ENCODE measurements around the gene CCDC121. TPM values are rescaled to one million over a fixed set of nuclear protein-coding genes. Genes with fewer than 3 reads are reported as not detected.
"Not testable (repeated sequence)": the region's sequence is repeated elsewhere in the genome, so short reads cannot be mapped to it uniquely, and the experiment has no call there.

CCDC121 gene
- total RNA-seq, 1 experiment from 2014 or later, result 2.4 TPM

GRCh38 chr2:27622921-27623384 is 5.9 kb downstream of the CCDC121 start:
- H3K36me3 ChIP-seq, result peaks cover 59% of the 10 kb centered on the region
- H3K9me3 ChIP-seq (replicated peaks), result no peaks in the 10 kb centered on the region
- peak overlapping the region; percentile 47 for H3K27ac ChIP-seq
- H3K27me3 ChIP-seq (replicated peaks), result no peaks in the 10 kb centered on the region
- peak; percentile 76 to 88 for DNase-seq (ENCODE audit: low read depth in 1 of 2, low spot score in 2 of 2)
- H3K4me3 ChIP-seq, result no peak overlapping the region
- H3K4me1 ChIP-seq (replicated peaks), result peaks cover 43% of the 10 kb centered on the region

GRCh38 chr2:27621524-27621923 is 7.3 kb downstream of the CCDC121 start:
- H3K36me3 ChIP-seq, result peaks cover 73% of the 10 kb centered on the region
- DNase-seq (ENCODE audit: low read depth in 1 of 2, low spot score in 2 of 2), result no peak
- H3K4me1 ChIP-seq (replicated peaks), result peaks cover 29% of the 10 kb centered on the region
- no peaks in the 10 kb centered on the region for H3K27me3 ChIP-seq (replicated peaks)
- H3K27ac ChIP-seq, result peak overlapping the region; percentile 47; the same call in 1 of the 2 replicates
- no peak overlapping the region for H3K4me3 ChIP-seq
- no peaks in the 10 kb centered on the region for H3K9me3 ChIP-seq (replicated peaks)

- no peak for DNase-seq (ENCODE audit: low read depth in 1 of 2, low spot score in 2 of 2)
- H3K36me3 ChIP-seq, result peaks cover 80% of the 10 kb centered on the region
- H3K9me3 ChIP-seq (replicated peaks), result no peaks in the 10 kb centered on the region
- H3K4me1 ChIP-seq (replicated peaks), result no peaks in the 10 kb centered on the region
- H3K4me3 ChIP-seq, result no peak overlapping the region
- no peak overlapping the region for H3K27ac ChIP-seq
- H3K27me3 ChIP-seq (replicated peaks), result no peaks in the 10 kb centered on the region
Observed at GRCh38 chr2:27615316-27615715, 13.5 kb downstream of the CCDC121 start.

- Histone ChIP-seq H3K27me3 (replicated peaks) (no peaks in the 10 kb centered on the region), H3K4me1 (replicated peaks) (no peaks in the 10 kb centered on the region), H3K4me3 (no peak overlapping the region), H3K27ac (no peak overlapping the region), H3K36me3 (peaks cover 78% of the 10 kb centered on the region), H3K9me3 (replicated peaks) (no peaks in the 10 kb centered on the region)
- no peak for DNase-seq (ENCODE audit: low read depth in 1 of 2, low spot score in 2 of 2)
Observed at GRCh38 chr2:27613985-27614384, 14.8 kb downstream of the CCDC121 start.

- Histone ChIP-seq H3K36me3 (peaks cover 78% of the 10 kb centered on the region), H3K27me3 (replicated peaks) (no peaks in the 10 kb centered on the region), H3K9me3 (replicated peaks) (no peaks in the 10 kb centered on the region), H3K4me1 (replicated peaks) (no peaks in the 10 kb centered on the region), H3K27ac (no peak overlapping the region), H3K4me3 (no peak overlapping the region)
- DNase-seq (ENCODE audit: low read depth in 1 of 2, low spot score in 2 of 2), result no peak
Observed at GRCh38 chr2:27606611-27607010, 22.2 kb downstream of the CCDC121 start.

GRCh38 chr2:27596627-27597026 is 32.2 kb downstream of the CCDC121 start:
- H3K27ac ChIP-seq, result no peak overlapping the region
- no peak for DNase-seq (ENCODE audit: low read depth in 1 of 2, low spot score in 2 of 2)
- peaks cover 5% of the 10 kb centered on the region; the same call in 1 of the 2 replicates for H3K9me3 ChIP-seq (replicated peaks)
- peaks cover 43% of the 10 kb centered on the region for H3K36me3 ChIP-seq
- H3K4me1 ChIP-seq (replicated peaks), result peaks cover 16% of the 10 kb centered on the region
- no peak overlapping the region for H3K4me3 ChIP-seq
- H3K27me3 ChIP-seq (replicated peaks), result no peaks in the 10 kb centered on the region

GRCh38 chr2:27595412-27595811 is 33.4 kb downstream of the CCDC121 start:
- not testable (repeated sequence) for DNase-seq (ENCODE audit: low read depth in 1 of 2, low spot score in 2 of 2); H3K9me3 ChIP-seq (replicated peaks); H3K27ac ChIP-seq; H3K27me3 ChIP-seq (replicated peaks); H3K4me3 ChIP-seq
- H3K4me1 ChIP-seq (replicated peaks), result peaks cover 16% of the 10 kb centered on the region
- peaks cover 31% of the 10 kb centered on the region for H3K36me3 ChIP-seq

- H3K4me3 ChIP-seq; H3K27me3 ChIP-seq (replicated peaks); H3K27ac ChIP-seq; DNase-seq (ENCODE audit: low read depth in 1 of 2, low spot score in 2 of 2); H3K9me3 ChIP-seq (replicated peaks): not testable (repeated sequence)
- Histone ChIP-seq H3K4me1 (replicated peaks) (peaks cover 16% of the 10 kb centered on the region), H3K36me3 (peaks cover 18% of the 10 kb centered on the region)
Observed at GRCh38 chr2:27594020-27594703, 34.6 kb downstream of the CCDC121 start.

GRCh38 chr2:27593240-27593639 is 35.6 kb downstream of the CCDC121 start:
- Histone ChIP-seq H3K36me3 (0 out of 2 replicates have a peak, but pooled peaks cover 11% of the 10 kb centered on the region), H3K4me3 (no peak overlapping the region), H3K9me3 (replicated peaks) (peaks cover 5% of the 10 kb centered on the region), H3K27ac (no peak overlapping the region), H3K4me1 (replicated peaks) (peaks cover 16% of the 10 kb centered on the region), H3K27me3 (replicated peaks) (no peaks in the 10 kb centered on the region)
- no peak for DNase-seq (ENCODE audit: low read depth in 1 of 2, low spot score in 2 of 2)

GRCh38 chr2:27591745-27592144 is 37.1 kb downstream of the CCDC121 start:
- H3K27ac ChIP-seq, result no peak overlapping the region
- no peak for DNase-seq (ENCODE audit: low read depth in 1 of 2, low spot score in 2 of 2)
- H3K36me3 ChIP-seq, result 0 out of 2 replicates have a peak, but pooled peaks cover 9% of the 10 kb centered on the region
- peaks cover 16% of the 10 kb centered on the region for H3K4me1 ChIP-seq (replicated peaks)
- H3K27me3 ChIP-seq (replicated peaks), result no peaks in the 10 kb centered on the region
- H3K4me3 ChIP-seq, result no peak overlapping the region
- H3K9me3 ChIP-seq (replicated peaks), result peaks cover 5% of the 10 kb centered on the region

- H3K36me3 ChIP-seq, result peaks cover 10% of the 10 kb centered on the region; the same call in 1 of the 2 replicates
- no peaks in the 10 kb centered on the region for H3K27me3 ChIP-seq (replicated peaks)
- no peak overlapping the region for H3K4me3 ChIP-seq
- peaks cover 20% of the 10 kb centered on the region for H3K4me1 ChIP-seq (replicated peaks)
- no peaks in the 10 kb centered on the region; the same call in 1 of the 2 replicates for H3K9me3 ChIP-seq (replicated peaks)
- no peak for DNase-seq (ENCODE audit: low read depth in 1 of 2, low spot score in 2 of 2)
- H3K27ac ChIP-seq, result no peak overlapping the region
Observed at GRCh38 chr2:27588308-27588707, 40.5 kb downstream of the CCDC121 start.

- Histone ChIP-seq H3K36me3 (peaks cover 10% of the 10 kb centered on the region; the same call in 1 of the 2 replicates), H3K9me3 (replicated peaks) (peaks cover 2% of the 10 kb centered on the region; the same call in 1 of the 2 replicates), H3K4me1 (replicated peaks) (peaks cover 26% of the 10 kb centered on the region), H3K27ac (no peak overlapping the region), H3K27me3 (replicated peaks) (no peaks in the 10 kb centered on the region), H3K4me3 (no peak overlapping the region)
- DNase-seq (ENCODE audit: low read depth in 1 of 2, low spot score in 2 of 2), result no peak
Observed at GRCh38 chr2:27587025-27587424, 41.8 kb downstream of the CCDC121 start.

GRCh38 chr2:27584597-27584996 is 44.2 kb downstream of the CCDC121 start:
- H3K27me3 ChIP-seq (replicated peaks), result no peaks in the 10 kb centered on the region

GRCh38 chr2:27583390-27583915 is 45.4 kb downstream of the CCDC121 start:
- no peak for DNase-seq (ENCODE audit: low read depth in 1 of 2, low spot score in 2 of 2)
- H3K27ac ChIP-seq, result peak overlapping the region; percentile 61
- H3K4me3 ChIP-seq, result peak overlapping the region; percentile 60
- H3K36me3 ChIP-seq, result peaks cover 10% of the 10 kb centered on the region; the same call in 1 of the 2 replicates
- 0 out of 2 replicates have a peak, but pooled peaks cover 2% of the 10 kb centered on the region for H3K9me3 ChIP-seq (replicated peaks)
- H3K27me3 ChIP-seq (replicated peaks), result no peaks in the 10 kb centered on the region
- peaks cover 26% of the 10 kb centered on the region for H3K4me1 ChIP-seq (replicated peaks)

More at GRCh38 chr2:27584597-27584996, 44.2 kb downstream of the CCDC121 start:
- Histone ChIP-seq H3K4me3 (no peak overlapping the region; the same call in 1 of the 2 replicates), H3K36me3 (peaks cover 10% of the 10 kb centered on the region; the same call in 1 of the 2 replicates), H3K4me1 (replicated peaks) (peaks cover 26% of the 10 kb centered on the region), H3K27ac (no peak overlapping the region), H3K9me3 (replicated peaks) (0 out of 2 replicates have a peak, but pooled peaks cover 2% of the 10 kb centered on the region)
- DNase-seq (ENCODE audit: low read depth in 1 of 2, low spot score in 2 of 2), result no peak
